NCI-H69 (cell line): Measurements from ENCODE around the gene RNU5D-1.
"Not testable (repeated sequence)": the region's sequence is repeated elsewhere in the genome, so short reads cannot be mapped to it uniquely, and the experiment has no call there.

Experiments
- DNase-seq: peaks from one replicate; lab custom pipeline; 2025; lab: John Stamatoyannopoulos, UW

Gene RNU5D-1

DNA sequence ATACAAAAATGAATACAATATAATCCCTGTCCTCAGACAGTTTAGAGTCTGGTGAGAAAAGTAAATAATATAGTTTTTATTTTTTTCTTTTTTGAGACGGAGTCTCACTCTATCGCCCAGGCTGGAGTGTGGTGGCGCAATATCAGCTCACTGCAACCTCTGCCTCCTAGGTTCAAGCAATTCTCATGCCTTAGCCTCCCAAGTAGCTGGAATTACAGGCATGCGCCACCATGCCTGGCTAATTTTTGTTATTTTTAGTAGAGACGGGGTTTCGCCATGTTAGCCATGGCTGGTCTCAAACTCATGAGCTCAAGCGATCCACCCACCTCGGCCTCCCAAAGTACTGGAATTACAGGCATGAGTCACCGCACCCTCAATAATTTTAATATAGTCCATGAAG lies 31.6 kb downstream of the RNU5D-1 start:
- not testable (repeated sequence) for DNase-seq

DNA sequence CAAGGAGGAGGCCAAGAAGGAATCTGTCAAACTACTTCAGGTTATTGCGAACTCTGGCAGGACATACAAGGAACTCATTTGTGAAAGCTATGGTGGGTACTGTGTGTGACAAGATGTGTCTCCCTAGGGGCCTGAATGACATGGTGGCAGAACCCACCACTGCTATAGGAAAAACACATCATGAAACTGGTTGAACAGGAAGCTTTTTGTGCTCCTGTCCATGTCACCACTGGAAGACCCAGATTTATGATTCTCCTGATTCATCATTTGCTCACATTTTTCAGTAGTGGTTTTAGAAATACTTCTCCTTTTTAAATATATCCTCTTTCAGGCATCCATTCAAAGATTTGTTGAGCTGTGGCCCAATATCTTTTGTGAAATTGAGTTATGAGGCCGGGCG lies 32.8 kb downstream of the RNU5D-1 start:
- no peak for DNase-seq

DNA sequence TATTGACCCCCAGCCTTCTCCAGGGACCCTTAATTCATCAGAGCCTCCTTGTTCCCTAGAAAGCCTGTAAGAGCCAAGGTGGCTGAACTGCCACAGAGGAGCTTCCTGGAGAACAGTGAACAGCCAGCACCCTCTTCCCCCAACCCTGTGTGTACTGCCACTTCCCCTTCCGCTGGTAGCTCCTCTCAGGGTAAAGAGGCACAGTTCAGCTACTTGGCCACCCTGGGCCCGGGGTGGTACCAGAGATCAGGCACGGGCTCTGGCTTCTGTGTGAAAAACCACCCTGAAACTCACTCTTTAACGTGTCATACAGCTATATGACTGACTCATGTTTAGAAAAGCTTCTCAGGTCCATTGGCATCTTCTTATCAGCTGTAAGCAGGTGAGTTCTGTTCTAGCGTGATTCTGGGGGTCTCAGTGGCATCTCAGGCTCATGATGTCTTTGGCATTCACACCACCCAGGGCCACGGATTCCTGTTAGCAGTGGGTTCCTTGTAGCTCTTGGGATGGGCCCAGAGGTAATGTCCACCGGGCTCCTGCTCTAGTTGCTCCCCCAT lies 34.1 kb downstream of the RNU5D-1 start:
- DNase-seq = no peak

DNA sequence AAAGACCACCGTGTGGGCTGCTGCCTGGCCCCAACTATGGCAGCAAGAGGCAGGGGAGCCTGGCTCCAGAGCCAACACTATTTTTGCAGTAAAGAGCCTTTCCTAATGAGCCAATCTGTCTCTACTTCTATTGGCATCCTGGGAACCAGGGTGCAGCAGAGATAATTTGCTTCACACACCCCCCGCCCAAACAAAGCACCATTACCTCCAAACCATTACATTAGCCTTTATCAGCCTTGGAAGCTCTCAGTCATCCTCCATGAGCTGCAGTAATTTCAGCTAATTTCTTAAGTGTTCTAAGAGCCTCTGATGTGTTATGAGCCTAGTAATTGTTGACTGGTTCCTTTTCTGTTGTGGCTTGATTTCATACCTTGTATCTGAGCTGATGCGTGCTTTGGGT lies 34.9 kb downstream of the RNU5D-1 start:
- DNase-seq = peak; percentile 9

DNA sequence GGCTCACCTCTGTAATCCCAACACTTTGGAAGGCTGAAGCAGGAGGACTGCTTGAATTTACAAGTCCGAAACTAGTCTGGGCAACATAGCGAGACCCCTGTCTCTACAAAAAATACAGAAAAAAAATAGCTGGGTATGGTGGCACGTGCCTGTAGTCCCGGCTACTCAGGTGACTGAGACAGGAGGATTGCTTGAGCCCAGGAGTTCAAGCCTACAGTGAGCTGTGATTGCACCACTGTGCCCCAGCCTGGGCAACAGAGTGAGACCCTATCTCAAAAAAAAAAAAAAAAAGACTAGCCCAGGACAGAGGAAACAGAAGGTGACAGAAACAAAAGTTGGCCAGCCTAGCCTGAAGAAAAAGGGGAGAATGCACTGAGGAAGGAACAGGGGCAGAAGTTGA lies 35.3 kb downstream of the RNU5D-1 start:
- DNase-seq = no peak

DNA sequence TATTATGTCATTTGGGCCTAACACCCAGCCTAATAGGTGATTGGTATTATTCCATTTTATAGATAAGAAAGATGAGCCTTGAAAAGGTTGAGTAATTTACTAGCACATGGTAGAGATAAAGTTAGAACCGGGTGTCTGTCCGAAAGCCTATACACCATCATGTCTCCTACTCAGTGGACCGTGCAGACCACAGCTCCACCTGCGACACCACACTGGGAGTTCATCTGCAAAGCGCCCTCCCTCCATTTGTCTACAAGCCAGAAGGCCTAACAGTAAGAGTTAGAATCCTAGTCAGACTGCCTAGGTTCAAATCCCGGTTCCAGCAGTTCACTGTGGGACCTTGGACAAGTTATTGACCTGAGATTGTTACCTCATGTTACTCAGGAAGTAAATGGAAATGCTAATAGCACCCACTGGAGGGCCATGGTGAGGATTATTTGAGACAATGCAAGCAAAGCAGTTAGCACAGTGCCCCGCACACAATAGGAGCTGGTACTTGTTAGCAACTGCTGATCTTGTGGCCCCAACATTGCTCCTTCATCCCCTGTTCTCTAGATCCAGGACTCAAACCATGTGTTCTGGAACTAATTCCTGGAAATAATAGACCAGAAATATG lies 36.0 kb downstream of the RNU5D-1 start:
- no peak for DNase-seq

DNA sequence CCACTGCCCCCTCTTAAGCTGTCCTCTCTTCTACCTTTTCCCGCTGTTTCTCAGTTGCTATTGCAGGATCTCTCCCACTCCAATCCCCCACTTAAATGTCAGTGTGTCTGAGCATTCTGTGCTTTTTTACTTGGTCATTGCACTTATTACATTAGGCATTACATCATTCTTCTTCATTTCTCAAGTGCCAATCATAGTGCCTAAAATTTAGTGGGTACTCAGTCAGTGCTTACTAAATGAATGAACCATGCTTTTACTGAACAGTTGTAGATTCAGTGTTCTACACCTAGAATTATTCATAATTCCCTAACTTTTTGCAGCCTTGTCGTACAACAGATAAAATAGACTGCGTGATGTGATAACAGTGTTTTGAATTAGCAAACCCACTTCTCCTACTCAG lies 37.1 kb downstream of the RNU5D-1 start:
- no peak for DNase-seq

DNA sequence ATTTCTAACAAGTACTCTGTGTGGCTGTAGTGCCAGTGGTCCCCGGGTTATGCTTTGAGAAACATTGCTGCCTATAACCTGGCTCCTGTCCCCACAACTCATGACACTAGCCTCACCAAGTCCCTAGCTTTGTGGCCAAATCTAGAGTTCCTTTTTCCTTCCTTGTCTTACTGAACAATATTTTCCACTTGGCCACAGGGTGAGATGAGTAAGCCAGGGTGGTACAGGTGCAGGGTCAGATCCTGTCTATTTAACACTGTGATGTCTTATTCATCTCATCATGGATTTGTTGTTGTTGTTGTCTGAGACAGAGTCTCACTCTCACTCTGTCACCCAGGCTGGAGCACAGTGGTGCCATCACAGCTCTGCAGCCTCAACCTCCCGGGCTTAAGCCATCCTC lies 37.8 kb downstream of the RNU5D-1 start:
- no peak for DNase-seq

DNA sequence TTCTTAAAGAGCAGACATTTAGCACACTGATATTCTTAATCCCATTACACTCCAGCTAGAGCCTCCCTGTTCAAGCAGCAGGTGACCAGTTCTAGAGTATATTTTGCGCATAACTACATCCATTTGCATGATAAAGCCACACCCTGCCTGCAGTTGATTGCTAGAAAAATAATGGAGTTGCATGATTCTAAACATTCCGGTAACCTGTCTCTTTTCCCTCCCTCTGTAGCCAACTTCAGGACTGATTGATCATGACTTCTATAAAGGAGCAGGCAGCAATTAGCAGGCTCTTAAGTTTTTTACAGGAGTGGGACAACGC lies 41.6 kb downstream of the RNU5D-1 start:
- DNase-seq = no peak

DNA sequence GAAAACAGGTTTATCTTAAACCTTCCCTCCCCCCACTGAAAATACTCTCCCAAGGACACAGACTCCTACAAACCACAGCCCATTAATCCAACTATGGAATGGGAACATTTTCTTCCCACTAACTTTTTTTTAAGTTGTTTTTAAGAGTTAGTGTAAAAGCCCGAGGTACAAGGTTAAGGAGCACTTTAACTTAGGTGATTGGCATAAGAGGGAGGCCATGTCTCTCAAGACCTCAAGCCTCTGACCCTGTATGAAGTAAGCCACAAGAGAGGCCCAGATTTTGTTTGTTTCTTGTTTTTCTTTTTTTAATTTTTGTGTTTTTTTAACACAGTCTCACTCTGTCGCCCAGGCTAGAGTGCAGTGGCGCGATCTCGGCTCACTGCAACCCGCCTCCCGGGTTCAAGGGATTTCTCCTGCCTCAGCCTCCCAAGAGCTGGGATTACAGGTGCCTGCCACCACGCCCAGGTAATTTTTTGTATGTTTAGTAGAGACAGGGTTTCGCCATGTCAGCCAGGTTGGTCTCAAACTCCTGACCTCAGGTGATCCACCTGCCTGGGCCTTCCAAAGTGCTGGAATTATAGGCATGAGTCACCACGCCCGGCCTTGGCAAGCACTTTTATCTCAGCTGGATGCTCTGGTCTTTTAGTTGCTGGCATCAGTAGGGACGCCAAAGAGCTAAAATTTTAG lies 42.1 kb downstream of the RNU5D-1 start:
- peak; percentile 47 for DNase-seq

DNA sequence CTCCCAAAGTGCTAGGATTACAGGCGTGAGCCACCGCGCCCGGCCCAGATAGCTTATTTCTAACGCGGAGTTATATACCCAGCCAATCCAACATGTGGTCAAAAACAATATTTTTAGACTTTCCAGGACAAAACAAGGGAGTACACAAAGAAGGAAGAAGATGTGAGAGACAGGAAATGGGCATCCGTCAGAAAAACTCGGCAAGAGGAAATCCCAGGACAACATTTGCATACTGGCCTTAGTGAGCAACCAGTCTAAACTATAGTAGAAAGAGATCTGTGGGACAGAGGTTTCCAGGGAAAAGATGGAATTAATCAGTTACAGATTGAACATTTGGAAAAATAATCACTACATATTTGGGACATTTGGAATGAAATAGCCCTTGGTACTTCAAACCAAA lies 45.1 kb downstream of the RNU5D-1 start:
- no peak for DNase-seq

DNA sequence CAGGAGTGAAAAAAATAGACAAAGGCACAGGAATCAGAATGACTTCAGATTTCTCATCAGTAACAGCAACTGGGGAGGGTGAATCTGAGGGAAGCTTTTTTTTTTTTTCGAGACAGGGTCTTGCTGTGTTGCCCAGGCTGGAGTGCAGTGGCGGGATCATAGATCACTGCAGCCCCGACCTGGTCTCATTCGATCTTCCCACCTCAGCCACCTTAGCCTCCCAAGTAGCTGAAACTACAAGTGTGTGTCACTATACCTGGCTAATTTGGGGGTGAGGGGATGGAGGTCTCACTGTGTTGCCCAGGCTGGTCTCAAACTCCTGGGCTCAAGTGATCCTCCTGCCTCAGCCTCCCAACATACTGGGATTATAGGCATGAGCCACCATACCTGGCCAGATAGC lies 45.8 kb downstream of the RNU5D-1 start:
- DNase-seq = no peak

DNA sequence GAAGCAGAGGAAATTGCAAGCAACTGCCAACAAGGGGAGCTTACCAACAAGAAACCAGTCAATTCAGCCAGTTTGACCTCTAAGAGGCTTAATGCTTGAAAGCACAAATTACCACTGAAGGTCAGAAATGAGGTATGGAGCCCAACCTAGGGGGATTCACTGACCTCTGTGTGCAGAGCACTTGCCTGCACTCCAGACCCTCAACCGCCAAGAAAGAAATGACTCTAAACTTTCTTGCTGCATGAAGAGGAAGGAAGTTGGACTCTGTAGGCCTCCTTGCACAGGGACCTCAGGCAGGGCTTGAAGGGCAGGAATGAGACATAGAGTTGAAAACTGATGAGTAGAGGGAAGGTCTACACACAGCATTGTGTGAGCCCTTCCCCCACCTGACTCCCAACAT lies 46.4 kb downstream of the RNU5D-1 start:
- no peak for DNase-seq

DNA sequence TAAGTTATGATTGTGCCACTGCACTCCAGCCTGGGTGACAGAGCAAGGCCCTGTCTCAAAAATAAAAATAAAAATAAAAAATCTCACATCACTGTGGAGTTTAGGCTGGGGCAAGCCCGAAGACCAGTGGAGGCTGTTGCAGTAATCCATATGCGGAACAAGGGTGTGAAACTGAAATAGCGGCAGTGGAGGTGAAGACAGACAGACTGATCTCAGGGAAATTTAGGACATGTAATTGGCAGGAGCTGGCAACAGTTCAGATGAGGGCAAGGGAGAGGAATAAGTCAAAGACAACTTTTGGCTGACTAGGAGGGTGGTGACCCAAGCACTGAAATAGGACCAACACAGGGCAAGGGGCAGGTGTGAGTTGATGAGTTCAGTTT lies 48.1 kb downstream of the RNU5D-1 start:
- no peak for DNase-seq

DNA sequence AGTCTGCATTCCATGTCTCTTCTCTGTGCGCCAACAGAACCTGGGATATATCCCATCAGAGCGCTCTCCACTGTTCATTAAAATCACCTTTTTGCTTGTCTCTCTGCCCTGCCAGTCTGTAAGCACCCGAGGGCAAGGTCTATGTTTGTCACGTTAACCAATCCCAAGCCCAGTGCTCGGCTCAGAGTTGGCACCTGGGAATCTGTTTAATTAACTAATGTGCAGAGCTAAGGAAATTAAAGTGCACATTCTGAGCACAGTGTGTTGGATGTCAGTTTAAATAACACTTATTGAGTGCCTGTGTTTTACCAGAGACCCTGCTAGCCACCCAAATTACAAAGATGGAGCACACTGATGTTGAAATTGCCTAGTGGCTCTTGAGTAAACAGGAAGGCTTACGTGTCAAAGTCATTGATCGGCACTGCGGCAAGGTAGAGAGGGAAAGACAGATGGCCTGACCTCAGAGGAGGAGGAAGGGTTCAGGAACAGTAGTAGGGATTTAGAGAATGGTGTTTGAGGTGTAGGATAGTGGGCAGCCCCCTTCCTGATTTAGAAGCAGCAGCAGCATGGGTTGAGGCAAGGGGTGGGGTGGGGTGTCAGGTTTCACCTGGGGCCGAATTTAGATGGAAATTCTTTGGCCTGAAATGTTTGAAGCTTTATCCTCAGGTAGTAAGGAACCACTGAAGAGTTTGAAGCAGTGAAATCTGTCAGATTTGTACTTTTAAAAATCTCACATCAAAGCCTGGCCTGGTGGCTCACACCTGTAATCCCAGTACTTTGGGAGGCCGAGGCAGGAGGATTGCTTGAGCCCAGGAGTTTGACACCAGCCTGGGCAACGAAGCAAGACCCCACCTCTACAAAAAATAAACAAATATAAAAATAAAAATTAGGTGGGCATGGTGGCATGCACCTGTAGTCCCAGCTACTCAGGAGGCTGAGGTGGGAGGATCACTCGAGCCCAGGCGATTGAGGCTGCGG lies 48.8 kb downstream of the RNU5D-1 start:
- DNase-seq = peak; percentile 54
